Ramos (cell line): Measurements from ENCODE around the gene PRKCE.

Source experiments
- in situ Hi-C: fragments of 300-500 bp; cut with MboI; formaldehyde crosslinking; loops from one replicate; pipeline ENCODE4 v1.14.3; 2022; ENCODE audit warnings: low sequenced_read_pairs; ENCODE audit not compliant: unreplicated experiment

PRKCE gene

GRCh38 chr2:46040563-46041155, 389.2 kb downstream of the PRKCE start:
- in situ Hi-C loops = no loop called here

- in situ Hi-C loops = no loop called here
Observed at GRCh38 chr2:46041434-46041833, 390.0 kb downstream of the PRKCE start.

- in situ Hi-C loops = no loop called here
Observed at GRCh38 chr2:46042207-46042637, 390.7 kb downstream of the PRKCE start.

GRCh38 chr2:46042711-46043110, 391.2 kb downstream of the PRKCE start:
- in situ Hi-C loops = no loop called here

GRCh38 chr2:46045888-46046287, 394.4 kb downstream of the PRKCE start:
- in situ Hi-C loops = no loop called here

- in situ Hi-C loops = no loop called here
Observed at GRCh38 chr2:46047290-46047689, 395.8 kb downstream of the PRKCE start.

GRCh38 chr2:46048693-46049092, 397.2 kb downstream of the PRKCE start:
- in situ Hi-C loops = no loop called here

GRCh38 chr2:46050027-46050426, 398.6 kb downstream of the PRKCE start:
- in situ Hi-C loops = no loop called here

- in situ Hi-C loops = no loop called here
Observed at GRCh38 chr2:46050489-46050888, 399.0 kb downstream of the PRKCE start.

GRCh38 chr2:46051085-46051484, 399.6 kb downstream of the PRKCE start:
- in situ Hi-C loops = no loop called here

GRCh38 chr2:46053564-46053963, 402.1 kb downstream of the PRKCE start:
- in situ Hi-C loops = no loop called here

- in situ Hi-C loops = no loop called here
Observed at GRCh38 chr2:46056541-46056940, 405.1 kb downstream of the PRKCE start.

GRCh38 chr2:46058140-46058539, 406.7 kb downstream of the PRKCE start:
- in situ Hi-C loops = no loop called here

GRCh38 chr2:46062637-46063412, 411.4 kb downstream of the PRKCE start:
- in situ Hi-C loops = no loop called here

GRCh38 chr2:46064396-46064795, 412.9 kb downstream of the PRKCE start:
- in situ Hi-C loops = no loop called here

GRCh38 chr2:46065152-46065551, 413.7 kb downstream of the PRKCE start:
- in situ Hi-C loops = no loop called here

GRCh38 chr2:46066116-46066515, 414.6 kb downstream of the PRKCE start:
- in situ Hi-C loops = no loop called here

GRCh38 chr2:46066601-46067000, 415.1 kb downstream of the PRKCE start:
- in situ Hi-C loops = no loop called here

GRCh38 chr2:46067062-46067461, 415.6 kb downstream of the PRKCE start:
- in situ Hi-C loops = no loop called here

GRCh38 chr2:46067501-46068305, 416.2 kb downstream of the PRKCE start:
- in situ Hi-C loops = no loop called here

- in situ Hi-C loops = no loop called here
Observed at GRCh38 chr2:46068636-46069035, 417.2 kb downstream of the PRKCE start.
